GM20431 (cell line): ENCODE data around the gene ZNF19.

Source experiments
- in situ Hi-C: fragments of 300-500 bp; cut with MseI, MboI; formaldehyde crosslinking; loops from one replicate; pipeline ENCODE4 v1.15.0; 2020; ENCODE audit warnings: low sequenced_read_pairs; ENCODE audit not compliant: unreplicated experiment

ZNF19 gene

GRCh38 chr16:71489122-71489521 lies at the start of gene ZNF19:
Gene ZNF19 (minus strand): TSS chr16:71489324. CDS start chr16:71482114, 7,210 bp downstream.
- in situ Hi-C loops: no loop called here

- in situ Hi-C loops: no loop called here
Measured at GRCh38 chr16:71537643-71538042, 48.5 kb upstream of the ZNF19 start.

- in situ Hi-C loops: no loop called here
Measured at GRCh38 chr16:71536752-71537499, 47.8 kb upstream of the ZNF19 start.

GRCh38 chr16:71532366-71532765 lies 43.2 kb upstream of the ZNF19 start:
- in situ Hi-C loops: no loop called here

DNA sequence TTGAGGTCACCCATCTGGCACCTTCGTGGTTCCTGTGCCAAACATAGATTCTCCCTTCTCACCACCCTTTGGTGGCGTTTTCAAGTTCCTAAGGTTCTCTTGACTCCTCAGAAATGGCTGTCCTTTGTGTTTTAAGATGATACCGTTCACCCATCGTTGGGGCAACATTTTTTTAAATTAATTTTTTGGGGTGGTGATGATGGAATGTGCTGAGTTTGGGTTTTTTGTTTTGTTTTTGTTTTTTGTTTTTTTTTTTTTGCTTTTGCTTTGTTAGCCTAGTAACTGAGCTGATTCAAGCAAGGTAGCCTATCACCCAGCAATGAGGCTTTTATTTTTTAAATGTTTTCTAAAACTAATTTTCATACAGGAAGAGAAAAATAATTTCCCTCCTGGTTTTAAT lies 39.7 kb upstream of the ZNF19 start:
- in situ Hi-C loops: no loop called here

GRCh38 chr16:71528257-71528656 lies 39.1 kb upstream of the ZNF19 start:
- in situ Hi-C loops: no loop called here

- in situ Hi-C loops: no loop called here
Measured at GRCh38 chr16:71526111-71526631, 37.0 kb upstream of the ZNF19 start, which contains the start of gene CHST4. Gene CHST4 (plus strand): TSS chr16:71526426. CDS start chr16:71536678, 10,252 bp downstream.

GRCh38 chr16:71524566-71525553 lies 35.7 kb upstream of the ZNF19 start:
- in situ Hi-C loops: no loop called here

GRCh38 chr16:71520550-71520949 lies 31.4 kb upstream of the ZNF19 start:
- in situ Hi-C loops: no loop called here

- in situ Hi-C loops: no loop called here
Measured at GRCh38 chr16:71515026-71515425, 25.9 kb upstream of the ZNF19 start.

- in situ Hi-C loops: no loop called here
Measured at GRCh38 chr16:71514476-71514875, 25.4 kb upstream of the ZNF19 start.

- in situ Hi-C loops: no loop called here
Measured at GRCh38 chr16:71513302-71513701, 24.2 kb upstream of the ZNF19 start.

- in situ Hi-C loops: no loop called here
Measured at GRCh38 chr16:71507061-71507460, 17.9 kb upstream of the ZNF19 start.

DNA sequence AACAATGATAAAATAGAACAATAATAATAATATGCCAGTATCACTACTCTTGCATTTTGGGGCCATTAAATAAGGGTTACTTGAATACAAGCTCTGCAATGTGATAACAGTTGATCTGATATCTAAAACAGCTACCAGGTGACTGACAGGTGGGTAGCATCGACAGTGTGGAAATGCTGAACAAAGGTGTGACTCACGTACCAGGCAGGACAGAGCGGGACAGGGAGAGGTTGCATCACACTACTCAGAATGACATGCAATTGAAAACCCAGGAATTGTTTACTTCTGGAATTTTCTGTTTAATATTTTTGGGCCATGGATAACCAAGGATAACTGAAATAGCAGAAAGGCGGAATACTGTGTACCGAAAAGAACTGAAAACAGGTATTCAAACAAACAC lies 15.8 kb upstream of the ZNF19 start:
- in situ Hi-C loops: loop anchor here (5.0 kb wide), 1 partner anchor 88 kb away; no protein-coding TSS in a partner anchor

DNA sequence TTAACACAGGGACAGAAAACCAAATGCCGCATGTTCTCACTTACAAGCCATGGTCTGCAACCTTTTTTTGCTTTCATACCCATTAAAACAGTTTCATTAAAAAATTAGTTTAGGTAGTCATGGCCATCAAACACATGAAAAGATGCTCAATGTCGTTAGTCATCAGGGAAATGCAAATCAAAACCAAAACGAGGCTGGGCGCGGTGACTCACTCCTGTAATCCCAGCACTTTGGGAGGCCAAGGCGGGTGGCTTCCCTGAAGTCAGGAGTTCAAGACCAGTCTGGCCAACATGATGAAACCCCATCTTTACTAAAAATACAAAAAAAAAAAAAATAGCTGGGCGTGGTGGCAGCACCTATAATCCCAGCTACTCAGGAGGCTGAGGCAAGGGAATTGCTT lies 14.9 kb upstream of the ZNF19 start:
- in situ Hi-C loops: loop anchor here (5.0 kb wide), 1 partner anchor 87 kb away; no protein-coding TSS in a partner anchor

DNA sequence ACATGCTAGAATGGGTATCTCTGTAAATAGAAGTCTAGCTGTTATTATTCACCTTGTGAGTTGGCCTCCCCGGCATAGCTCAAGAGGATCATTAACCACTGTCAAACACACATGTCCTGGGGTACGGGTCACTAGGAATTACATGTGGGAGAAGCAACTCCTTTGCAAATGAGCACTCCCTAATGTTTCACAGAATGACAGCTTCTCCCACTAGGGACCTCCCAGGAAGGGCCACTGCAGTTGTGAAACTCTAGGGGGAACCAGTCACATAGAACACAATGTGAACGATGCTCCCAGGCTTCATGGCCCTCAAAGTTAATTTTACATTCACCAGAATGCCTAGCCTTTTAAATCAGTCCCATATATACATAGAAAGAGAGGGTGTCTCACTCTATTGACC lies 12.4 kb upstream of the ZNF19 start:
- in situ Hi-C loops: loop anchor here (5.0 kb wide), 1 partner anchor 84 kb away; no protein-coding TSS in a partner anchor

- in situ Hi-C loops: loop anchor here (5.0 kb wide), 1 partner anchor 84 kb away; no protein-coding TSS in a partner anchor
Measured at GRCh38 chr16:71500964-71501363, 11.8 kb upstream of the ZNF19 start.

DNA sequence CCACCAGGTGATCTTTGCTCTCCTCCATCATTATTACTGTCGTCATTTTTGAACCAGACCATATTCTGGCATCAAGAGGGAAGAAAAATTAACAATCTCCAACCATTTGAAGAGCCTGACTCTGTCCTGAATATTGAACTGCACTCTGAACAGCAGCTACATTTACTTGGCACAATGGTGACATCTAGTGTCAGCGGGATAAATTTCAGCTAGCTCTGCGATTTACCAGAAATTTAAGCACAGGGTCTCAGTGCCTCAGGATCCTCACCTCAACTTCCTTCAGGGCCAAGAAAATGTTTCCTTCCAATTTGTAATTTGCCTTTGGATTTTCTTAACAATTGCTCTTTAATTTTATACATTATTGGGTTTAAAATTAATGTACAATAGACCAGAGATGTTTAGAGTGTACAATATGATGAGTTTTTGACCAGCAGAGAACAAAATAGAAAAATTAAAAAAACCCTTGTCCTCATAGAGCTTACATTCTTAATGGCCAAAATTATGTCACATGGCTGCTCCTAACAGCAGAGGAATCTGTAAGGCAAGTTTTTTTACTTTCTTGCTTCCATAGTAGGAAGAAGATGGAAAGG lies 10.7 kb upstream of the ZNF19 start:
- in situ Hi-C loops: loop anchor here (5.0 kb wide), 1 partner anchor 83 kb away; no protein-coding TSS in a partner anchor

GRCh38 chr16:71498031-71498430 lies 8.9 kb upstream of the ZNF19 start:
- in situ Hi-C loops: no loop called here

- in situ Hi-C loops: no loop called here
Measured at GRCh38 chr16:71493213-71493612, 4.1 kb upstream of the ZNF19 start.
